ENCODE data around the gene PTGDR. TPM values are rescaled to one million over a fixed set of nuclear protein-coding genes. Genes with fewer than 3 reads are reported as not detected.

Gene PTGDR
- total RNA-seq, 4 donors from 2014 or later: 0.17 to 0.66 (median 0.37) TPM

DNA sequence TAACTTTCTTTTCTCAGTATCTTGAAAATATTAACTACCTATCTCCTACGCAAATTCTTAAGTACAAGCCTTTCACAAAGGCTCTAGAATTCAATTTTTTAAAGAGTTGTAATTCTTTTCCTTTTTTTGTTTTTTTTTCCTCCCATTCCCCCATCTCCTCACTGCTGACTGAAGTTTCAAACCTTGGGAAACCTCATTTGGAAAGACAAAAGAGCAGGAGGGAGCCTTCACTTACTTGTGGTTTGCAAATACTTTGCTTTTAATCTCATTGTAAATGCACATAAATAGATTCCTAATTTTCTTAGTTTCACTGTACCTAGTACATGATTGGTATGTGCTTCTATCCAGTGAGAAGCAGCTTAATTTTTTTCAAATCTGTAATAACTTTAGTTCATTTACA lies 15.8 kb upstream of the PTGDR start:
- TF ChIP-seq EP300 (IDR thresholded peaks at IDR 0.05): no peak
- TF ChIP-seq POLR2AphosphoS5 (IDR thresholded peaks at IDR 0.05): no peak
- TF ChIP-seq POLR2A (IDR thresholded peaks at IDR 0.05; ENCODE audit: low read depth): no peak
- TF ChIP-seq, protein P1, sequence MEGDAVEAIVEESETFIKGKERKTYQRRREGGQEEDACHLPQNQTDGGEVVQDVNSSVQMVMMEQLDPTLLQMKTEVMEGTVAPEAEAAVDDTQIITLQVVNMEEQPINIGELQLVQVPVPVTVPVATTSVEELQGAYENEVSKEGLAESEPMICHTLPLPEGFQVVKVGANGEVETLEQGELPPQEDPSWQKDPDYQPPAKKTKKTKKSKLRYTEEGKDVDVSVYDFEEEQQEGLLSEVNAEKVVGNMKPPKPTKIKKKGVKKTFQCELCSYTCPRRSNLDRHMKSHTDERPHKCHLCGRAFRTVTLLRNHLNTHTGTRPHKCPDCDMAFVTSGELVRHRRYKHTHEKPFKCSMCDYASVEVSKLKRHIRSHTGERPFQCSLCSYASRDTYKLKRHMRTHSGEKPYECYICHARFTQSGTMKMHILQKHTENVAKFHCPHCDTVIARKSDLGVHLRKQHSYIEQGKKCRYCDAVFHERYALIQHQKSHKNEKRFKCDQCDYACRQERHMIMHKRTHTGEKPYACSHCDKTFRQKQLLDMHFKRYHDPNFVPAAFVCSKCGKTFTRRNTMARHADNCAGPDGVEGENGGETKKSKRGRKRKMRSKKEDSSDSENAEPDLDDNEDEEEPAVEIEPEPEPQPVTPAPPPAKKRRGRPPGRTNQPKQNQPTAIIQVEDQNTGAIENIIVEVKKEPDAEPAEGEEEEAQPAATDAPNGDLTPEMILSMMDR (IDR thresholded peaks at IDR 0.05): no peak
- intact Hi-C loops (cut with DNase I): no loop called here
- H3K4me1 ChIP-seq: peaks cover 0 to 3% (median 0%) of the 10 kb centered on the region in 4 donors
- no peaks in the 10 kb centered on the region for H3K27me3 ChIP-seq
- no peak overlapping the region for H3K4me3 ChIP-seq
- H3K36me3 ChIP-seq: no peaks in the 10 kb centered on the region
- DNase-seq (ENCODE audit: extremely low spot score): no peak
- H3K27ac ChIP-seq (replicated peaks in 1 of 4): no peak overlapping the region
- WGBS: 87% methylated on average over 1 of the region's 1 CpG
- H3K9me3 ChIP-seq: no peaks in the 10 kb centered on the region

DNA sequence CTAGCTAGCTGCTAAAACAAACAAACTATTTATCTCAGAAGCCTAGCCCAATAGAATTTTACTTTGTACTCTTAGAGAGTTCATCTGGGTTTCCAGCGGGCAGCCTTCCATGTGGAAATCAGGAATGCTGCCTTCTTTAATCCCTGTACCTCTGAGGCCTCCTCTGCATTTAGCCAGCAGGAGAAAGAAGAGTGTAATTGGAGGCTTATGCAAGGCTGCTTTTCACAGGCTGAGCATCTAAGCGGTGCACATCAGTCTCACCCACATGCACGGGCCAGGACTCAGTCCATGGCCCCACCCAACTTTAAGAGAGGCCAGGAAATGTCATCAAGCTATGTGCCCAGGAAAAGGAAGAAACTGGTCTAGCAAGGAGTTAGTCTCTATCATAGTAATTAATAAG lies 14.0 kb upstream of the PTGDR start:
- no peak overlapping the region for H3K27ac ChIP-seq (replicated peaks in 1 of 4)
- intact Hi-C loops (cut with DNase I): no loop called here
- no peak overlapping the region for H3K4me3 ChIP-seq
- H3K4me1 ChIP-seq: peaks cover 0 to 3% (median 0%) of the 10 kb centered on the region in 4 donors
- DNase-seq (ENCODE audit: extremely low spot score): no peak
- 28% methylated on average over 3 of the region's 3 CpGs for WGBS
- H3K9me3 ChIP-seq: no peaks in the 10 kb centered on the region
- no peaks in the 10 kb centered on the region for H3K36me3 ChIP-seq
- H3K27me3 ChIP-seq: no peaks in the 10 kb centered on the region
- TF ChIP-seq EP300 (IDR thresholded peaks at IDR 0.05) (no peak), POLR2A (IDR thresholded peaks at IDR 0.05; ENCODE audit: low read depth) (no peak), POLR2AphosphoS5 (IDR thresholded peaks at IDR 0.05) (no peak)
- TF ChIP-seq, protein P1 (IDR thresholded peaks at IDR 0.05): no peak

DNA sequence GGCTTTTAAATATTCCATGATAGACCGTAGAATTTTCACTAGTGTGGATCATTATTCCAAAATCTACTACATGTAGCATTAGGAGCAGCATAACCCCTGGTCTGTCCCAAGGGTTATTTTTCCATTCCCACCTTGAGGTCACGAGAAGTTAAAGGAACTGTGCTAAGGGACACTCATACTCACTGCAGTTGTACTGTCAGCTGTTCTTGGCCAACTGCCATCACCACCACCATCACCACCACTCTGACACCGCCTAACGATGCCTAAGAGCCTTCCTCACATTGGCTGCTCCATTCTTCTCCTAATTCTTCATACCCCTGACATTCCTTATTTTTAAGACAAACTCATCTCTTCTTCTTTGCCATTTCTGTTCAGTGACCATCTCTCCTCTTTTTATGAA lies 13.4 kb upstream of the PTGDR start:
- 85% methylated on average over 4 of the region's 4 CpGs for WGBS
- Histone ChIP-seq H3K4me3 (no peak overlapping the region), H3K4me1 (peaks cover 0 to 3% (median 0%) of the 10 kb centered on the region in 4 donors), H3K27me3 (no peaks in the 10 kb centered on the region), H3K9me3 (no peaks in the 10 kb centered on the region), H3K27ac (replicated peaks in 1 of 4) (no peak overlapping the region), H3K36me3 (no peaks in the 10 kb centered on the region)
- DNase-seq (ENCODE audit: extremely low spot score): no peak
- intact Hi-C loops (cut with DNase I): no loop called here
- TF ChIP-seq POLR2A (IDR thresholded peaks at IDR 0.05; ENCODE audit: low read depth): no peak
- TF ChIP-seq, protein P1 (IDR thresholded peaks at IDR 0.05): no peak
- no peak for TF ChIP-seq POLR2AphosphoS5 (IDR thresholded peaks at IDR 0.05)
- TF ChIP-seq EP300 (IDR thresholded peaks at IDR 0.05): no peak

DNA sequence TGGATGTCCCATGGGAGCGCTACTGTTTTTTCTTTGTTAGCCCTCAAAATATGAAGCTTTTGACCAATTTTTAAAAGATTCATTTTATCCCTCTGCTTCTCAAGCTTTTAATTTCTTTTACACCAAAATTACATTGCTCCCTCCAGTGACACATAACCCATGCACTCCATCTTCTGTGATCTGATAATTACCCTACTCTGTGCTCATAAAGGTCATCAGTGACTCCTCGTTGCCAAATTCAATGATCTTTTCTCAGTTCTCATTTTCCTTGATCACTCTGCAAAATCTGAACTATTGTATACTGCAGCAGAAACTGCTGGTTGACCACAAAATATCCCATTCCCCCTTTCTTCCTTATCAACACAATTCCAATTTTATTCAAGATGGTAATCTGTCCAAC lies 8.7 kb upstream of the PTGDR start:
- intact Hi-C loops (cut with DNase I): no loop called here
- Histone ChIP-seq H3K4me3 (no peak overlapping the region), H3K27me3 (no peaks in the 10 kb centered on the region), H3K4me1 (no peaks in the 10 kb centered on the region), H3K27ac (replicated peaks in 1 of 4) (no peak overlapping the region), H3K9me3 (no peaks in the 10 kb centered on the region), H3K36me3 (no peaks in the 10 kb centered on the region)
- TF ChIP-seq, protein P1 (IDR thresholded peaks at IDR 0.05): no peak
- TF ChIP-seq POLR2A (IDR thresholded peaks at IDR 0.05; ENCODE audit: low read depth) (no peak), POLR2AphosphoS5 (IDR thresholded peaks at IDR 0.05) (no peak), EP300 (IDR thresholded peaks at IDR 0.05) (no peak)
- WGBS: 86% methylated on average over 2 of the region's 2 CpGs
- DNase-seq (ENCODE audit: extremely low spot score): no peak

DNA sequence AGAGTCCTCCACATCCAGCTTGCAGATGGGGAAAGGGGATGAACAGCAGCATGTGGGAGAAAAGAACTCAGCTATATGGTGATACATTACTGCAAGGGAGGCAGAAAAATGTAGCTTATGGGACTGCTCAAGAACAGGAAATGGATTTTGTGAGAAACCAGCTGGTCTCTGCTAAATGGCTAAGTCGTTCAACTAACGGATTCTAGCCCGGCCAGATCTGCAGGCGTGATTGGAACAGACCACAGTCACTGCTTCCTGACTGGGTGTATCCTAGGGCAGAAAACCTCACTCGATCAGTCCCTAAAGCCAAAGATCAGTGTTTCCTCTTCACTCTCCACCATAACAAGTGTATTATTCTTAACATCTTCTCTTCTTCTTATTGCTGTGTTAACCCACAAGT lies 8.1 kb upstream of the PTGDR start:
- Histone ChIP-seq H3K27ac (replicated peaks in 1 of 4) (no peak overlapping the region), H3K4me1 (no peaks in the 10 kb centered on the region), H3K4me3 (no peak overlapping the region), H3K27me3 (no peaks in the 10 kb centered on the region), H3K36me3 (no peaks in the 10 kb centered on the region), H3K9me3 (no peaks in the 10 kb centered on the region)
- 31% methylated on average over 5 of the region's 5 CpGs for WGBS
- TF ChIP-seq POLR2AphosphoS5 (IDR thresholded peaks at IDR 0.05) (no peak), POLR2A (IDR thresholded peaks at IDR 0.05; ENCODE audit: low read depth) (no peak), EP300 (IDR thresholded peaks at IDR 0.05) (no peak)
- TF ChIP-seq, protein P1 (IDR thresholded peaks at IDR 0.05): no peak
- DNase-seq (ENCODE audit: extremely low spot score): no peak
- intact Hi-C loops (cut with DNase I): no loop called here
